GM19023 (cell line): Measurements from ENCODE around the gene TREML1.

ENCODE experiments used
- ATAC-seq: cut with Tn5 transposase; IDR thresholded peaks from one replicate; pipeline ENCODE4 v1.9.1; 2021; ENCODE audit warnings: mild to moderate bottlenecking, moderate library complexity; ENCODE audit not compliant: unreplicated experiment

The TREML1 gene

DNA sequence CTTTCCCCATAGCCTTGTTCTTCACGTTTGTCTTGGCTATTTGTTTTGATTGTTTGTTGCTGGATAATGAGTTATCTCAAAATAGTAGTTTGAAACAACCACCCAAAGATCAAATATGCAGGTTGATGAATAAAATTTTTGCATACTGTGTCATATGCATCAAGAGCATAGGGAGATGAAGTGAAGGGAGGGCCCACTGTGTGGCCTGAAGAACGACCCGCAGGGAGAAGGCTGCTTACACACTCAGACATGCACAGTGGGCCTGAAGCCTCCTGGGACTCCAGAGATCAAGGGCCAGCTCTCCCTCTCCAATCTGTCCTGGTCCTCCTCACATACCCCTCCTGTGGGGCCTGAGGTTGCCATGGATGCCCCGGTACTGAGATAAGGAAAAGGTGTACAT, 25.0 kb upstream of the TREML1 start:
- ATAC-seq = no peak

DNA sequence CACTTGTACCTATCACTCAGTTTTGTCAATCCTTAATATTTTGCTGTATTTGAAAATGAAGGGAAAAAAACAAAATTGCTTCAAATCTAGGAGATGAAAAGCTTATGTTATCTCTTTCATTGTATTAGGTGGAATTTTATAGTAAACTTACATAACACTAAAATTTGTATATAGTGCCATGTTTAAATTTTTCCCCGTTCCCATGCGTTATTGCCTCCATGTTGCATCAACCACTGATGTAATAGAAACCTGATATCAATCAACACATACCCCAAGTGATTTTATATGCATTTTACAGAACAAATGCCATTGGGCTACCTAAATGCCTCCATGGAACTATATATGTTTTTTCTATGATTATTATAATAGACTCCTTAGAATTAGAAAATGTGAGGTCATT, 23.5 kb upstream of the TREML1 start:
- no peak for ATAC-seq

DNA sequence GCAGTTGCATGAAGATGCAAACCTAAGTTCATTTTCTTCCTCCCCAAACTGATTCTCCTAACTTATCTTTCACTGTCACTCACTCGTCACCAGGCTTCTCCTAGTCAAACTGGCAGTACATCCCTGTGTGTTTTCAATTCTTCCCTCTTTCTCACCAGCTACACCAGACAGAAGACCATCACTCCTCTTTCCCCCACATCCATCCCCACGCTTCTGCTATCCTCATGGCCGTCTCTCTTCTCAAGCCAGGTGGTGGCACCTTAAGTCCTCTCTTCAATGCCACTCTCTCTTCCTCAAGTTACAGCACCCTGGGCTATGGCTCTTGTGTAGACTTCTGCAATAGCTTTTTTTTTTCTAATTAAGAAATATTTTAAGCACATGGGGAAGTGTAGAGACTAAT, 23.1 kb upstream of the TREML1 start:
- no peak for ATAC-seq

GRCh38 chr6:41176189-41176588, 22.0 kb upstream of the TREML1 start:
- no peak for ATAC-seq

GRCh38 chr6:41175084-41175483, 20.9 kb upstream of the TREML1 start:
- ATAC-seq = no peak

DNA sequence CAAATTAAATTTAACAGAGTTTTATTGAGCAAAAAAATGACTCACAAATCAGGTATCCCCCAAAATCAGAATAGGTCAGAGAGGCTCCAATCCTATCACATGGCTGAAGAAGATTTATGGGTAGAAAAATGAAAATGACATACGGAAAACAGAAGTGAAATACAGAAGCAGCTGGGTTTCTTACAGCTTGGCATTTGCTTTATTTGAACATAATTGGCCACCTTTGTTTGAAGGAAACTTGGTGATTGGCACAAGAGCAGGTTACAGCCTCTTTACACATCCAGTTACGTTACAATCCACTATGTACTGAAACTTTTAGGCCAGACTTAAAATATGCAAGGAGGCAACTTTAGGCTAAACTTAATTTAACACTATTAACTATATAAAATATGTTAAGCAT, 20.5 kb upstream of the TREML1 start:
- no peak for ATAC-seq

DNA sequence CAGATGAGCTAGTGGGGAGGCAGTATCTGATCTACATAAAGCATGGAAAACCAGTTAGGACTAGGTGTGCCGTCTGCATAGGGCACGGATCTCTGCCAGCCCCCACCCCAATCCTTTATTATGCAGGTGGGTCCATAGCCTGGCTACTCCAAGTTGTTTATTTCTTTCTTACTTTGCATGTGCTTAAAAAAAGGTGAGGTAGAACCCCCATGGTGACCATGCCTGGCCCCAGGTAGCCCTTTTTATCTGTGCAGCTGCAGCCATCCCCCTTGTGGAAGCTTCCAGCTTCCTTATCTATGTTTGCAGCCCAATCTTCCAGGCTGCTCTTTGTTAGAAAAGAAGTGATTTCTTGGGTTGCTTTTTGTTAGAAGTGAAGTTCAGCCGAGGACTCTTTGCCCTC, 17.8 kb upstream of the TREML1 start:
- no peak for ATAC-seq

DNA sequence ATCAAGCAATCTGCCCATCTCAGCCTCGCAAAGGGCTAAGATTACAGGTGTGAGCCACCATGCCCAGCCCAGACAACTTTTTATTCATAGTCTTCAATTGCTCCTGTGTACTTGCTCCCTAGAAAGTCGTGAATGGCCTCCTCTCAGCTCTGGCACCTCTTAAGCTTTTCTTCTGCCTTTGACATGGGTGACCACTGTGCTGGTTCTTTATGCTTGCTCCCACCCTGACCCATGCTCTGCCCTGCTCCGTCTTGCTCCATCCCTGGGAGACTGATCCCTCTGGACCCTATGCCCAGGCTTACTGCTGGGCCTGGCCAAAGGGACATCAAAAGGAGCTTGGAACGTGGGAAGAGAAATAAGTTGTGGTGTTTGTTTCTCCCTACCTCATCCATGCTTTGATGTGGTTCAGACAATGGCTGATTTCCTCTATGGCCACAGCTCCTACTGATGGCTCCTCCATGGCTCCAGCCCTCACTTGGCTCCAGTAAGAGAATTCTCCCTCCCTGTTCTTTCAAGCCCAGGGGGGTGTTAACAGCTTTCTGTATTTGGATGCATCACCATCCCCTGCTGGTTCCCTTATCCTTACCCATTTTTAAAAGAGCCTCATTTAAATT, 16.5 kb upstream of the TREML1 start:
- no peak for ATAC-seq

DNA sequence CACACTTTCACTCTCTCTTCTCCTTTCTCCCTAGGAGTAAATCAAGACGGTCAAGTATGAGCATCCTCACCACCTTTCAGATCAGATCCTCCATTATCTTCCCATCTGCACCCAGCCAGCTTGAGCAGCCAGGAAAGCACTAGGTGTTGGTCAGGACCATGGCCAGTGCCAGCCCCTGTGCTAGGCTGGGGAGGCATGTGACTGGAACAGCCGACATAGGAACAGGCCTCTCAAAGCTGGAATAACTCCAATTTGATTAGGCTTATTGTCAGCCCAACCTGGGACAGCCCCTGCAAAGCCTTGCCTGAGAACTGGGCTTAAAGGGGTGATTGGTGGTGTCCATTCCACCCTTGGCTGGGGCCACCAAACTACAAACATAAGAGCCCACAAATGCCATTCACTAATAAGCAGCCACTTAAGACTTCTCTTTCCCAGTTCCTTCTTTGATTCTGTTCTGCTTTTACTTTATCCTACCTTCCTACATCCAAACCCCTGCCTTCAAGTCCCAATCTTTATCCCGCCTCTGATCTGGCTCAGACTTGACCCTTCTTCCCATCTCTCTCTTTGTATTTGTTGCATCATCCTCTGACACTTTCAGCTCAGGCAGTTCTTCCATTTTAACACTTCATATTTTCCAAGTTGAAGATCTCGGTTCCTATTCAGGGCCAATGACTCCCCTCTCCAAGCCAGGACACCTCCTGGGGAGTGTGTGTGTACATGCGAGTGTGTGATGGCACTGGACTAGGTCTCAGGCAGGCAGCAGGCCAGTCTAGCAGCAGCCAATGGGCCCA, 13.2 kb upstream of the TREML1 start:
- no peak for ATAC-seq

DNA sequence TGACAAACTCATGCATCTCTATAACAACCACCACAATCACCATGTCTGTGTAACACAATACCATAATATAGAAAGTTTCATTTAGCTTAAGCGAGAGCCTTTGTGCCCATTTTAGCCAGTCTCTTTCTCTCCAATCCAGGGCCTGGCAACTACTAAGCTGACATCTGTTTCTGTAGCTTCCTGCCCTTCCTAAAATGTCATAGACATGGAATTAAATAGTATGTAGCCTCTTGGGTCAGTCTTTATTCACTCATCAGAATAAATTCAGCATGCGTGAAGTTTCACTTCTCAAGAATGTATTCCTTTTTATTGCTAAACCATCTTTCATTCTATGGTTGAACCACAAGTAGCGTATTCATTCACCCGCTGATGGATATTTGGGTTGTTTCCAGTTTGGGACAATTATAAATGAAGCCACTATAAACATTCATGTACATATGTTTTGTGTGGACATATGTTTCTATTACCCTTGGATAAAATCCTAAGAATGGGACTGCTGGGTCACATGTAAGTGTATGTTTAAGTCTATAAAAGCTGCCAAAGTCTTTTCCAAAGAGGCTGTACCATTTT, 10.5 kb upstream of the TREML1 start:
- ATAC-seq = no peak

GRCh38 chr6:41163419-41163717, 9.2 kb upstream of the TREML1 start:
- ATAC-seq = no peak

DNA sequence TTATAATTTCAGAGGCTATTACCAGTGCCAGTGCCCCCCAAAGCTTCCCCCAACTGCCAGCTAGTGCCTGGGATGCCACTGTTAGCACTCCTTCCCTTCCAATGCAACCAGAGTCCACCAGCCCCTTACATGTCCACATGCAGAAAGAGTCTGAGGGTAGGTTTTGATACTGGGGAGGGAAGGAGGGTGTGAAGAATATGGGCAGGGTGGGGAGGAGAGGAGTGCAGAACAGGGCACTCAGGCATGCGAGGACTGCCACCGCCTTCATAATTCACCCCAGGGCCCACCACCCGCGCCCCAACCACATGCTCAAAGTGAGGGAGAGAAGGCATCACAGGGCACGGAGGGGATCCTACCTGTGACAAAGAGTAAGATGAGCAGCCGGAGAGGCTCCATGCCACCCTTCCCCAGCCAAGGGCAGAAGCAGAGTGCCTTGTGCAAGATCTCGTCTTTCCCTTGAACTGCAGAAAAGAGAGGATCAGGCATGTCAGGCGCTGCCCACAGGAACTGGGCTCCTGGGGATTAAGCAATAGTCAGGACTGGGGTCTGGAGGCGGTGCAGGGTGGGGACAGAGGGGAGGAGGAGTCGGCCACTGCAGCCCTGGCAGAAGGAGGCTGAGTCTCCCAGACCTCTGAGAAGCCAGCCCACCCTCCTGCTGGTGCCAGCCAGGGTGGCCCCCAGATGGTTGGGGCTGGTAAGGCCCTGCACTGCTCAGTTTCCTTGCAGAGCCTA, 8.7 kb upstream of the TREML1 start, which contains the start of gene TREM2:
Gene TREM2, minus strand, starts transcription at position 430 of the 732 bp plus-strand sequence. Its CDS starts 34 bp downstream, at position 396.
- ATAC-seq = no peak

DNA sequence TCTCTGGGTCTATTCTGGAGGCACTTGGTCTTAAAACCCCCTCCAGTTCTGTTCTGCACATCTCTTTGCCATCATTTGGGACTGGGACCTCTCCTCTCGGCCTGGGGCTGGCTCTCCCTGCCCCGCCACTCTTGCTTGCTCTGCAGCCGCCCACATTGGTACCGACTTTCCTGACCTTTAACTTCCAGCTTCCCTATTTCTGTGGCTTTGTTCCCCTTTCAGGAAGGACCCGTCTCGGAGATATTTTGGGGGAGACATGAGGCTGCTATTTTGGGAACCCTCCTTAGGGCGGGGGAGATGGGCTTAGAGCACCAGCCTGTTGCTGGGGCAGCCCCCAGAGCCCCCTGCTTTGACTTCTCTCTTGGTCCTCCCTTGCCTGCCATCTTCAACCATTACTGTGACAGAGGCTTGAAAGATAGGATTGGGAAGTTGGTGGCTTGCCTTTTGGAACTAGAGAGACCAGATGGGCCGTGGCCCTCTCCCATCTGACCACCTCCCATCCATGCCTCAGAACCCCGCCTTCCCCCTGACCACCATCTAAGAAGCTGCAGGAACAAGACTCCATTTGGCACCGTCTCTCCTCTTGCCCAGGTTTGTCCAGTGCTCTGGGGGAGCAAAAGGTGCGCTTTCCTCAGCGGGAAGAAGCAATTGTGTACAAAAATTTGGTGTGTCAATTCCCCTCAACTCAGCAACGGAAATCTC, 7.9 kb upstream of the TREML1 start:
- no peak for ATAC-seq

DNA sequence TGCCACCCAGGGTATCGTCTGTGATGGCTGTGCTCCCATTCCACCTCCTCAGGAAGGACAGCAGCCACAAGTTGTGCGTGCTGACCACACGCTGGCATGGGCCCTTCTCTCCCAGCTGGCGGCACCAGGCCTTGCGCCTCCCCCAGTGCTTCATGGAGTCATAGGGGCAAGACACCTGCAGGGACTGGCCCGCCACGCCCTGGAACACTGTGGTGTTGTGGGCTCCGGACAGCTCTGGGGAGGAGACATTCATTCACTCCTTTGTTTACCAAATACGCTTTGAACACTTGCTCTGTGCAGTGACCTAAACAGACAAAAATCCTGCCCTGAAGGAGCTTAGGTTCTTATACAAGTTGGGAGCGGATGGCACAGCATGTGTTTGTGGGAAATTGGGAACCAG, 7.2 kb upstream of the TREML1 start:
- ATAC-seq = no peak

DNA sequence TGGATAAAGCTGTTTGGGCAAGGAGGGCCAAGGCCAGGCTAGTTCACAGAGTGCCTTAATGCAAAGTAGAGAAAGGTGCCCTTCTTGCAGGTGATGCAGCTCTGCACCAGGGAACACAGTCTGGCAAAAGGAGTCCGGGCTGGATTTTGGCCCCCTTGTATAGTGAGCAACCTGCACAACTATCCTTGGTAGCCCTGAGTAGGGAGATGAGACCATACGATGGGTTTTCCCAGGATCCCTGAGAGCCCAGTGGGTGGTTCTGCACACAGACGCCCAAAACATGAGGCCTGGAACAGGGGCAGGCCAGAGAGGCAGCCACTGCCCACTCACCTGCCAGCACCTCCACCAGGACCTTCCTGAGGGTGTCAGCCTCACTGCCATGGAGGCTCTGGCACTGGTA, 6.8 kb upstream of the TREML1 start:
- ATAC-seq = no peak

DNA sequence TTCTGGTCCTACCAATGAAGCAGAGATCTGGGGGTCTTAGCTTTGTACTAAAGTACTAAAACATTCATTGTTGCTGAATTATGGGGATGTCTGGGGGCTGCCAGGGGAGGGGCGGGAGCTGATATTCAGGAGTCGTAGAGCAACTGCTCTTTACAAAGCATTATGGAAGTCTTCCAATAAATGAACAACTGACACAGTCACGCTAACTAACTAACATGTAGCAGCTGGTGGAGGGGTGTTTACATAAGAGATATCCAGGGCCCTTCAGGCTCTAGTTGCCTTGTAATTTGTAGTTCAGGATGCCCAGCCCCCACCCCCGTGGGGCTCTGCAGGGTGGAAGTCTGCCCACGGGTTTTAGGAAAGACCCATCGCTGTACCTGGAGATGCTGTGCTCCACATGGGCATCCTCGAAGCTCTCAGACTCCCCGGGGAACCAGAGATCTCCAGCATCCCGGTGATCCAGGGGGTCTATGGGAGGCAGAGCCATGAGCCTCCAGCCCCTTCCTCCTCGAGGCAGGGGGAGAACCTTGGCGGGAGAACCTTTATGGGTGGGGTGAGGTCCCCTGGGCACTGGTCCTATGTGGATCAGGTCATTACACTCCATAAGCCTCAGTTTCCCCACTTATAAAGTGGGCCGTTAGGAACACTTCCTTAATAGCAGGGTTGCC, 5.4 kb upstream of the TREML1 start:
- ATAC-seq = no peak

- no peak for ATAC-seq
These were observed 3.2 kb upstream of the TREML1 start for GRCh38 chr6:41157323-41157722.

DNA sequence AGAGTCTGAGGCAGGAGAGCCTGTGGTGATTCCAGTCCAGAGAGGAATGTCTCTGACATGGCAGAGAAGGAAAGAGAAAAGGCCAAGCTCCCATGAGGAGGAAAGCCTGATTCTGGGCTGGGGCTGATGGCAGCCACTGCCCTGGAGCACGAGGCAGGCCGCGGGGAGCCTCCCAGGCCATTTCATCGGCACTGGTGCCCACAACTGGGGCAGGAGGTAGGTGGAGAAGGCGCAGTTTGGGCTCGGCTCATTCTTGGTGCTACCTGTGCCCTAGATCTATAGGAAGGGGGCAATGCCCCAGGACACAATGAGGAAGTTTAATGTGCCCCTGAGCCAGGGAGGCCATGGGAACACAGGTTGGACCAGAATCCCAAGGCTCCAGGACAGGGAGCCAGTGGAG, 2.6 kb upstream of the TREML1 start:
- ATAC-seq = no peak

GRCh38 chr6:41156001-41156400, 1.9 kb upstream of the TREML1 start:
- no peak for ATAC-seq

GRCh38 chr6:41155132-41155805, 1.1 kb upstream of the TREML1 start:
- ATAC-seq = no peak
